OCI-LY7 (cell line): ENCODE data around the gene TLR3.

Source experiments
- EZH2phosphoT487 ChIP-seq: fragments of 200-600 bp; sonication (generic); IDR thresholded peaks from 2 replicates; pipeline ENCODE4 v1.6.1; 2018; ENCODE audit warnings: low read depth, borderline replicate concordance, mild to moderate bottlenecking, mixed run types, antibody characterized with exemption, low read length, moderate library complexity, mixed read lengths
- TF ChIP-seq, protein P1 (sequence below): fragments of 200-600 bp; sonication (generic); conservative IDR thresholded peaks from 2 replicates; pipeline ENCODE4 v1.5.1; 2014; ENCODE audit warnings: mild to moderate bottlenecking, antibody characterized with exemption, low read length, moderate library complexity, mixed read lengths

DNA sequence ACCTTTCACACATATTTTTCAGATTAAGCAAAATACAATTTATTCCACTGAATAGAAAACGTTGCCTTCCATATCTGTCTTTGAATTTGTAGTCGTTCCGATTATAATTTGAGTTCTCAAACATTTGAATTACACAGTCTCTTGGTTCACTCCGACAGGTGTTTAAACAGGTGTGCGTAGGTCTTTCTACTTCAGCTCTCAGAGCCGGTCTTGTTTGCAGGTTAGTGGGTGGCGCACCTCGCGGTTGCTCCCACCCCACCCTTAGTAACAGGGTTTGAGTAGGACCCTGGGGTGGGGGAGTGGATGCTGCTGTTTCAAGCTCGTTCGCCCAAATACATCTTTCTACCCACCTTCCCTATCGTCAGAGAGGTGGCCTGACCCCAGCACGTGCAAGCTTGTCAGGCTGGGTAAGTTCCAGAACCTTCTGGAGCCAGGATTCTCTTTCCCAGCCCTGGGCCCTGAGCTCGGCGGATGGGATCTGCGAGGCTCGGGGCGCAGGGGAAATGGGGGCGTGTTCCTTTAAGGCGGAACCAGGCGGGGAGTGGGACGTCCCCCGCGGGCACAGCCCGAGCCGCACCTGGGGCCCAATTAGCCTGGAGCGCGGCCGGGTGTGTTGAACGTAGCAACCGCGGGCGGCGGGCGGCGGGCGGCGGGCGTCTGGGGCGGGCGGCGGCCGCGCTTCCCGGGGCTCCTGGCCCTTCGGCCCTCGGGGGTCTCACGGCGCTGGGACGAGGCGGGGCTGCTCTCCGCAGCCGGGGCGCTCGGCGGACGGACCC, 35.3 kb downstream of the TLR3 start, which contains the start of gene FAM149A:
- TF ChIP-seq, protein P1, sequence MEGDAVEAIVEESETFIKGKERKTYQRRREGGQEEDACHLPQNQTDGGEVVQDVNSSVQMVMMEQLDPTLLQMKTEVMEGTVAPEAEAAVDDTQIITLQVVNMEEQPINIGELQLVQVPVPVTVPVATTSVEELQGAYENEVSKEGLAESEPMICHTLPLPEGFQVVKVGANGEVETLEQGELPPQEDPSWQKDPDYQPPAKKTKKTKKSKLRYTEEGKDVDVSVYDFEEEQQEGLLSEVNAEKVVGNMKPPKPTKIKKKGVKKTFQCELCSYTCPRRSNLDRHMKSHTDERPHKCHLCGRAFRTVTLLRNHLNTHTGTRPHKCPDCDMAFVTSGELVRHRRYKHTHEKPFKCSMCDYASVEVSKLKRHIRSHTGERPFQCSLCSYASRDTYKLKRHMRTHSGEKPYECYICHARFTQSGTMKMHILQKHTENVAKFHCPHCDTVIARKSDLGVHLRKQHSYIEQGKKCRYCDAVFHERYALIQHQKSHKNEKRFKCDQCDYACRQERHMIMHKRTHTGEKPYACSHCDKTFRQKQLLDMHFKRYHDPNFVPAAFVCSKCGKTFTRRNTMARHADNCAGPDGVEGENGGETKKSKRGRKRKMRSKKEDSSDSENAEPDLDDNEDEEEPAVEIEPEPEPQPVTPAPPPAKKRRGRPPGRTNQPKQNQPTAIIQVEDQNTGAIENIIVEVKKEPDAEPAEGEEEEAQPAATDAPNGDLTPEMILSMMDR: no peak
- no peak for TF ChIP-seq EZH2phosphoT487
